Trophoblast cell (in vitro differentiated cells and primary cell): ENCODE results near the gene DRAXIN.

Experiments used
- DNase-seq, 2 donors: peaks; one replicate each; pipeline ENCODE4 v3.0.0-alpha.2; 2016
- H2AFZ ChIP-seq: 2 replicates; pipeline ENCODE4 v1.6.1; 2013; ENCODE audit warnings: low read length, moderate library complexity, mild to moderate bottlenecking; ENCODE audit not compliant: insufficient read depth, poor library complexity
- H2AK5ac ChIP-seq: 2 replicates; pipeline ENCODE4 v1.6.1; 2013; ENCODE audit warnings: mild to moderate bottlenecking, low read length
- H2BK120ac ChIP-seq: 2 replicates; pipeline ENCODE4 v1.6.1; 2013; ENCODE audit warnings: low read length, mild to moderate bottlenecking, moderate library complexity; ENCODE audit not compliant: insufficient read depth, poor library complexity
- H2BK12ac ChIP-seq: 2 replicates; pipeline ENCODE4 v1.6.1; 2013; ENCODE audit warnings: mild to moderate bottlenecking, low read length, moderate library complexity
- H2BK5ac ChIP-seq: 2 replicates; pipeline ENCODE4 v1.6.1; 2013; ENCODE audit warnings: low read length, low read depth, moderate library complexity, mild to moderate bottlenecking; ENCODE audit not compliant: poor library complexity
- H3K14ac ChIP-seq: 2 replicates; pipeline ENCODE4 v1.6.1; 2013; ENCODE audit warnings: mild to moderate bottlenecking, low read length
- H3K18ac ChIP-seq: 2 replicates; pipeline ENCODE4 v1.6.1; 2013; ENCODE audit warnings: mild to moderate bottlenecking, low read length
- H3K23ac ChIP-seq: 2 replicates; pipeline ENCODE4 v1.6.1; 2013; ENCODE audit warnings: low read length
- H3K27ac ChIP-seq: 2 replicates; pipeline ENCODE4 v1.5.1; 2013; ENCODE audit warnings: low read depth, mild to moderate bottlenecking, inconsistent platforms, low read length, moderate library complexity
- H3K27me3 ChIP-seq: 2 replicates; pipeline ENCODE4 v1.6.1; 2013; ENCODE audit warnings: inconsistent platforms, mild to moderate bottlenecking, low read length, moderate library complexity; ENCODE audit not compliant: insufficient read depth
- H3K36me3 ChIP-seq, 2 experiments: 1 replicate in 1 of 2; 2 replicates in 1 of 2; pipeline ENCODE4 v1.6.1; 2013; ENCODE audit warnings: low read length in 2 of 2, mild to moderate bottlenecking in 2 of 2, moderate library complexity in 1 of 2; ENCODE audit not compliant: insufficient read depth in 2 of 2, control insufficient read depth in 1 of 2
- H3K4ac ChIP-seq: 2 replicates; pipeline ENCODE4 v1.6.1; 2013; ENCODE audit warnings: low read depth, mild to moderate bottlenecking, low read length, moderate library complexity
- H3K4me1 ChIP-seq, 2 experiments: 1 replicate in 1 of 2; 2 replicates in 1 of 2; pipeline ENCODE4 v1.6.1; 2013; ENCODE audit warnings: low read length in 2 of 2, mild to moderate bottlenecking in 2 of 2, moderate library complexity in 1 of 2; ENCODE audit not compliant: insufficient read depth in 2 of 2, control insufficient read depth in 1 of 2
- H3K4me2 ChIP-seq: 2 replicates; pipeline ENCODE4 v1.6.1; 2013; ENCODE audit warnings: inconsistent platforms, mild to moderate bottlenecking, low read length, moderate library complexity
- H3K4me3 ChIP-seq: 2 replicates; pipeline ENCODE4 v1.5.1; 2013; ENCODE audit warnings: mild to moderate bottlenecking, low read depth, low read length, inconsistent platforms
- H3K79me1 ChIP-seq: one replicate; pipeline ENCODE4 v1.6.1; 2013; ENCODE audit warnings: low read length
- H3K79me2 ChIP-seq: 2 replicates; pipeline ENCODE4 v1.6.1; 2013; ENCODE audit warnings: low read length, mild to moderate bottlenecking; ENCODE audit not compliant: control insufficient read depth, insufficient read depth, poor library complexity
- H3K9ac ChIP-seq: 2 replicates; pipeline ENCODE4 v1.6.1; 2013; ENCODE audit warnings: mild to moderate bottlenecking, low read length
- H3K9me3 ChIP-seq: 2 replicates; pipeline ENCODE4 v1.6.1; 2013; ENCODE audit warnings: low read depth, mild to moderate bottlenecking, control low read depth, inconsistent platforms, low read length; ENCODE audit not compliant: insufficient read depth
- H4K12ac ChIP-seq: 2 replicates; pipeline ENCODE4 v1.6.1; 2013; ENCODE audit warnings: low read depth, mild to moderate bottlenecking, low read length, moderate library complexity
- H4K8ac ChIP-seq: 2 replicates; pipeline ENCODE4 v1.6.1; 2013; ENCODE audit warnings: low read depth, mild to moderate bottlenecking, low read length, moderate library complexity
- H4K91ac ChIP-seq: one replicate; pipeline ENCODE4 v1.6.1; 2013; ENCODE audit warnings: low read depth, mild to moderate bottlenecking, low read length, moderate library complexity
- WGBS: extraction: QIAGEN DNeasy Blood & Tissue Kit; methylation state at CpG from one replicate; pipeline ENCODE4 v1.1.7; 2013; ENCODE audit warnings: missing lambda C conversion rate; ENCODE audit not compliant: insufficient read length, insufficient coverage; ENCODE audit errors: extremely low coverage; 5-methylcytosine and 5-hydroxymethylcytosine counted together

The DRAXIN gene

DNA sequence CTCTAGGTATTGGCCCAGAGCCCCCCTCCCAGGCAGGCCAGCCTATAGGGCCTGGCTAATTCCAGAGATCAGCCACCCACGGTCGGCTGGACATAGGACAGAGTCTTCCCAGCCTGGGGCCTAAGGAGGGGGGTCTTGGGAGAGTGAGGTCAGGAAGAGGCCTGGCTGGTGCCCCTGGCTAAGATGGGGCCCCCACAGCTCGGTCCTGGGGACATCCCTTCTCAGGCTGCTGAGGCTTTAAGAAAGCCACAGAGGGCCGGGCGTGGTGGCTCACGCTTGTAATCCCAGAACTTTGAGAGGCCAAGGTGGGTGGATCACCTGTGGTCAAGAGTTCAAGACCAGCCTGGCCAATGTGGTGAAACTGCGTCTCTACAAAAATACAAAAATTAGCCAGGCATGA is 73.0 kb downstream of the DRAXIN start:
- H3K23ac ChIP-seq = no peak overlapping the region

GRCh38 chr1:11765661-11766428 is 74.3 kb downstream of the DRAXIN start:
- H3K4me1 ChIP-seq = peaks cover 0 to 3% of the 10 kb centered on the region in 2 experiments
- no peak overlapping the region for H3K14ac ChIP-seq
- H2BK5ac ChIP-seq = no peak overlapping the region
- H3K4me3 ChIP-seq = no peak overlapping the region
- H3K18ac ChIP-seq = no peak overlapping the region
- H3K9me3 ChIP-seq = peaks cover 4% of the 10 kb centered on the region
- no CpG with 5 or more reads among the region's 19 CpGs for WGBS
- H2AK5ac ChIP-seq = no peak overlapping the region
- H4K91ac ChIP-seq = no peak overlapping the region
- no peak overlapping the region for H3K9ac ChIP-seq
- H2BK12ac ChIP-seq = no peak overlapping the region
- no peak overlapping the region for H3K23ac ChIP-seq
- no peak overlapping the region for H3K4ac ChIP-seq
- no peaks in the 10 kb centered on the region for H3K36me3 ChIP-seq
- H3K79me2 ChIP-seq = no peaks in the 10 kb centered on the region
- H3K79me1 ChIP-seq = no peaks in the 10 kb centered on the region
- no peak overlapping the region for H4K12ac ChIP-seq
- no peak overlapping the region for H4K8ac ChIP-seq
- H2BK120ac ChIP-seq = no peak overlapping the region
- H2AFZ ChIP-seq = no peak overlapping the region
- no peak for DNase-seq
- H3K27ac ChIP-seq = no peak overlapping the region
- peaks cover 8% of the 10 kb centered on the region for H3K27me3 ChIP-seq
- no peak overlapping the region for H3K4me2 ChIP-seq

More for the DNA sequence above, 73.0 kb downstream of the DRAXIN start:
- no peak overlapping the region for H2BK5ac ChIP-seq
- H4K8ac ChIP-seq = no peak overlapping the region
- peaks cover 8% of the 10 kb centered on the region for H3K27me3 ChIP-seq
- H3K79me2 ChIP-seq = no peaks in the 10 kb centered on the region
- H3K4ac ChIP-seq = no peak overlapping the region
- DNase-seq = no peak
- no peak overlapping the region for H3K14ac ChIP-seq
- H3K18ac ChIP-seq = no peak overlapping the region
- H2BK120ac ChIP-seq = no peak overlapping the region
- no peak overlapping the region for H2AFZ ChIP-seq
- no CpG with 5 or more reads among the region's 7 CpGs for WGBS
- H3K9me3 ChIP-seq = peaks cover 4% of the 10 kb centered on the region
- H3K4me3 ChIP-seq = no peak overlapping the region
- H3K27ac ChIP-seq = no peak overlapping the region
- peaks cover 0 to 3% of the 10 kb centered on the region in 2 experiments for H3K4me1 ChIP-seq
- no peaks in the 10 kb centered on the region for H3K36me3 ChIP-seq
- no peak overlapping the region for H2BK12ac ChIP-seq
- no peak overlapping the region for H4K12ac ChIP-seq
- no peak overlapping the region for H3K9ac ChIP-seq
- no peaks in the 10 kb centered on the region for H3K79me1 ChIP-seq
- no peak overlapping the region for H3K4me2 ChIP-seq
- no peak overlapping the region for H2AK5ac ChIP-seq
- no peak overlapping the region for H4K91ac ChIP-seq

- Histone ChIP-seq H3K4me2 (no peak overlapping the region), H3K27ac (no peak overlapping the region), H3K23ac (no peak overlapping the region), H3K14ac (no peak overlapping the region), H2BK120ac (no peak overlapping the region), H3K79me2 (no peaks in the 10 kb centered on the region), H3K4ac (no peak overlapping the region), H3K4me1 (peaks cover 0 to 3% of the 10 kb centered on the region in 2 experiments), H3K4me3 (no peak overlapping the region), H3K79me1 (no peaks in the 10 kb centered on the region), H4K91ac (no peak overlapping the region), H3K27me3 (peaks cover 7% of the 10 kb centered on the region), H3K18ac (no peak overlapping the region), H3K36me3 (no peaks in the 10 kb centered on the region), H2AK5ac (no peak overlapping the region), H2AFZ (no peak overlapping the region), H2BK5ac (no peak overlapping the region), H2BK12ac (no peak overlapping the region), H3K9me3 (peaks cover 4% of the 10 kb centered on the region), H3K9ac (no peak overlapping the region), H4K12ac (no peak overlapping the region), H4K8ac (no peak overlapping the region)
- no peak for DNase-seq
- WGBS = no CpG with 5 or more reads among the region's 14 CpGs
These were observed 74.9 kb downstream of the DRAXIN start for GRCh38 chr1:11766429-11766776.

- Histone ChIP-seq H4K12ac (no peak overlapping the region), H3K79me2 (no peaks in the 10 kb centered on the region), H2BK12ac (no peak overlapping the region), H2BK5ac (no peak overlapping the region), H2AK5ac (no peak overlapping the region), H3K27me3 (no peaks in the 10 kb centered on the region), H3K79me1 (no peaks in the 10 kb centered on the region), H3K4me2 (no peak overlapping the region), H2AFZ (no peak overlapping the region), H3K9ac (no peak overlapping the region), H3K36me3 (no peaks in the 10 kb centered on the region), H3K4me1 (no peaks in the 10 kb centered on the region), H3K4me3 (no peak overlapping the region), H4K91ac (no peak overlapping the region), H2BK120ac (no peak overlapping the region), H3K9me3 (no peaks in the 10 kb centered on the region), H3K4ac (no peak overlapping the region), H3K18ac (no peak overlapping the region), H3K27ac (no peak overlapping the region), H3K23ac (no peak overlapping the region), H3K14ac (no peak overlapping the region), H4K8ac (no peak overlapping the region)
- WGBS = no CpG with 5 or more reads among the region's 16 CpGs
- peak; percentile 79 to 83 for DNase-seq
These were observed 76.6 kb downstream of the DRAXIN start for GRCh38 chr1:11767922-11768704.
